ENCODE data around the gene RBM12.

DNA sequence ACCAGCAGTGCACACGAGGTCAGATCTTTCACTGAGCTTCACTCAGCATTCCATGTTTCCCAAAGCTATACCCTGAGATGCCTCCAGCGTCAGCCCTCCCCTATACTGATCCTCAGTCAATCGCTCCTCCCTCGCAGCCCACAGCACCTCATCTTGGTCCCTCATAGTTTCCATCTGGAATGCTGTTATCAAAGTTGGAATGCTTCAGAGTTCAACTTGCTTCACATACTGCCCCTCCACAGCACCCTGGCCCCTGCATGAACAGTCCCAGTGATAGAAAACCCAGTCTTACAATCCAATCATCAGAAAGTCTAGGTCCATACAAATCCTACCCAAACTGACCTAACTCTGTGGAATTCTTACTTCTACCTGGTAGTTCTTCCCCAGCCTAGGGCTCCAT is 29.0 kb downstream of the RBM12 start:
- TF ChIP-seq CTCF (IDR thresholded peaks at IDR 0.05; ENCODE audit: insufficient read depth, low read depth, low read length), result no peak
- TF ChIP-seq EZH2 (IDR thresholded peaks at IDR 0.05; ENCODE audit: insufficient read depth, low read length), result no peak

Measured in astrocyte (in vitro differentiated cells and primary cell).